Iris pigment epithelial cell (primary cell): ENCODE measurements around the gene GABRB1.

Source experiments
- DNase-seq: peaks from one replicate; pipeline ENCODE4 v3.0.0-alpha.2; 2011; ENCODE audit warnings: low read depth

The GABRB1 gene

DNA sequence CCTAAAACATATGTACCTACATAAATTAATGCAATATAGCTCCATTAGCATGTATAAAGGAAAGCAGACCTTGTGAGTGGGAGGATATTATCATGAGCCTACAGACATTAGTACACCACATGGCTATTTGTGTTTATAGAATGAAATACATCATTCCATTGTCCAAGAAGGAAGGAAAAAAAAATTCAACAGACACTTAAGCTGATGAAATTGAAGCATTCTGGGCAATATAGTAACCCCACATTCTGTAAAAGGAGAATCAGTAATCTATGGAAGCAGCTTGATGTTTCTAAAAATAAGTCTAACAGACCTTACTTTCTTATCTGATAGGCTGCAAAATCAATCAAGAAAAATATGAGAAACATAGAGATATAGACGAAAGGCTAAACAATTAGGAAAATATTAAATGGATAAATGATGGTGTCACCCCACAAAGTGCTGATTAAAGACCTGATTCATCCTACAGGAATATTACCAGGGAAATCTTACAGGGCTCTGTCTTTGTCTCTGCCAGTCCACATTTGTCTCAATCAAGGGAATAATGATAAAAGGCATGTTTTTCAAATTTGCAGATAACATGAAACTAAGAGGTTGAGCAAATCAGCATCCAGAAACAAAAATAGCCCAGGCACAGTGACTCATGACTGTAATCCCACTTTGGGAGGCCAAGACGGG lies 355.3 kb downstream of the GABRB1 start:
- DNase-seq, result peak; percentile 10

DNA sequence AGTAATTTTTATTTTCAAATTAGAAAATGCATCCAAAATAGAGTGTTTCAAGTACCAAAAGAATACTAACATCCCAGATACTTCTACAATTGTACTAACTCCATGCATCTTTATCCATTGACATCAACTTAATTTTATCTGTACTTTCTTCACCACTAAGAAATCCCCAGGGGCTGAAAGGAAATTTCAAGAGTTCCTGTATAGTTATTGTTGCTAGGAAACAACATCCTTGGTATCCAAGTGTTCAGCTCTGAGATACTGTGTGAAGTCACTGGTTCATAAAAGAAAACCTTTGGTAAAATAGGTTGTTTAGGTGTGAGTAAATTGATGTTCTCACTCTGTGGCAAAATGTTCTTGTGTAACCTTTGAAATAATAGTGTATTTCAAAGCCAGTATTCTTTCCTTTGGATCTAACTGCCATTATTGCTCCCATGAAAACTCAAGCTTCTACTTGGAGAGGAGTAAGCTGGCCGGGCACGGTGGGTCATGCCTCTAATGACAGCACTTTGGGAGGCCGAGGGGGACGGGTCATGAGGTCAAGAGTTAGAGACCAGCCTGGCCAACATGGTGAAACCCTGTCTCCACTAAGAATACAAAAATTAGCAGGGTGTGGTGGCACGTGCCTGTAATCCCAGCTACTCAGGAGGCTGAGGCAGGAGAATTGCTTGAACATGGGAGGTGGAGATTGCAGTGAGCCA lies 359.2 kb downstream of the GABRB1 start:
- no peak for DNase-seq

DNA sequence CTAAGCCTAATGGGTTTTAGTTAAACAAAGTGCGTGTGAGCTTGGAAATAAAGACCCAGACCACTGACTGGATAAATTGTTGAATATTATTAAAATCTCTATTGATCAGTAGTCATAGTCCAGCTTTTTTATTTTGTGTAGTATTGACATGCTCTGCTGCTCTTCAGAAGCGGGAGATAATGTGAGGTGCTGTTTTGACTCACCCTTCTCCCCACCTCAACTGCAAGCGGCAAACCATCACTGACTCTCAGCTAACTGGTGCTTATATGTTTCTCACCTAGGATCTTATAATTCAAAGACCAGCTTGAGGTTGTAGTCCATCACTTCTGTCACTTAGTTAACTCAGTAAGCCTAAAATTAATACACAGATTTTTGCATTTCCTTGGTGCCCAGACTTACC lies 359.9 kb downstream of the GABRB1 start:
- no peak for DNase-seq

DNA sequence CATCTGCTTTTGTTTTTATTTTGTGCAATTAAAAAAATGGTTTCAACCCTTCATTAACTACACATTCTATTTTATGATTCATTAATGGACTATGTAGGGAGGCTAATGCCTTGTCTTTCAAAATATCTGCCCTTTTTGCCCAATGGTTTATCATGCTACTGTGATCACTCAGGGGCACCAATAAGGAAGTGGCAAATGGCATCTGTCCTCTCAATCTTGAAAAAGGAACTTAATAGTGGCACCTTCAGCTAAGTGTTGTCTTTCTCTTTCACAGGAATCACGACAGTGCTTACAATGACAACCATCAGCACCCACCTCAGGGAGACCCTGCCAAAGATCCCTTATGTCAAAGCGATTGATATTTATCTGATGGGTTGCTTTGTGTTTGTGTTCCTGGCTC lies 375.0 kb downstream of the GABRB1 start:
- DNase-seq, result no peak

DNA sequence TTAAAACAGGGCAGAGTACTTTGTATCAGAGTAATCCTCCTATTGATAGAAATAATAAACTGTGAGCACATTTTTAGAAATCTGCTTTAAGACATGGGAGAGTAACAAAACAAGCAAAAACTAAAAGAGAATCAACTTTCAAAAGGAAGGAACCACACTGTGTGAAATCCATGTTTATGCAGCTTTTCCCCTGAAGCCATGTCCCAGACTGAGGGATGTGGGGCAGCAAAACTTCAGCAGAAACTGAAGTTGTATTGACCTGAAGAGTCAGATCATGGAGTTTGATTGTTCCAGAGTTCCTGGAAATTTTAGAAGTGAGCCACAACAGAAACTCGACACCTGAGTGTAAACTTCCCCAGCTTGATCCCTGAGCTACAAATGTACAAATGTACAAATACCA lies 378.9 kb downstream of the GABRB1 start:
- DNase-seq, result no peak

DNA sequence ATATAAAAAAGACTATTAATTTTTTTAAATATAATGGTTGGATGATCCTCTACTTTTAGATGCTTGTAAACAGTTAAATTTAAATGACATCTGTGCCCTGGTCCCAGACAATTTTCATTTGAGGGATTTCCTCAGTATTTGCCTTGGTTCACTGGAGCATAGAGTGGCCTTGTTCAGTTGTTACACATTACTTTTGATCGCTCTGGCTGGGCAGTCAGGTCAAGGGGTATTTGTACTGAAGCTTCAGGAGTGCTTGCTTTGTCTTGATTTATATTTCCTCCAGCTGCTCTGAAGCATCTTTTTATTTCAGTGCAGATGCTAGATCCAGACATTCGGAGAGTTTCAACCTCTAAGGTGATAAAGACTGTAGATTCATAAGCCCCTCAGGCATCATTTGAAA lies 382.2 kb downstream of the GABRB1 start:
- no peak for DNase-seq

DNA sequence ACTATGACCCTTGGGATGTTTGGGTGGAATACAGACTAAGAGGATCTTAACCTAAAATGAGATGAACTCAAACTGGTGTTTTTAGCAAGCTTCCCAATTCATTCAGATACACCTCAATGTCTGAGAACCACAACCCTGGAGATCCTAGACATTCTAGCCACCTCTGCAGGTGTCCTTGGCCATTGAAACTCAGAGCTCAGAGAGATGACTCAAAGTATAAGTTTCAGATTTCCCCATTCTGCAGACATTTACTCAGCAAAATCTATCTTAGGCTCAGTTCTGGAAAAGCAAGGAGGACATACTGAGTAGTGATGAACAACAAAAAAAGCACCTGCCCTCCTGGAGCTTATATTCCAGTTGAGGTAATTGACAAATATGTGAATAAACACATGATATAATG lies 384.4 kb downstream of the GABRB1 start:
- no peak for DNase-seq

DNA sequence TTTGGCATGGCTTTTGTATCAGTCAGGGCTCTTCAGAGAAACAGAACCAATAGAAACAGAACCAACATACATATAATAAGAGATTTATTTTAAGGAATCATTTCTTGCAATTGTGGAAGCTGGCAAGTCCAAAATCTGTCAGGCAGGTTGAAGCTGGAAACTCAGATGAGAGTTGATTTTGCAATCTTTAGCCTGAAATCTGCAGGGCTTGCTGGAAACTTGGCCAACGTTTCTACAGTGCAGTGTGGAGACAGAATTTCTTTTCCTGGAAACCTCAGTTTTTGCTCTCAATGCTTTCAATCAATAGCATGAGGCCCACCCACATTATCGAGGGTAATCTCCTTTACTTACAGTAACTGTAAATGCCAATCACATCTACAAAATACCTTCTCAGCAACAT lies 386.8 kb downstream of the GABRB1 start:
- no peak for DNase-seq

DNA sequence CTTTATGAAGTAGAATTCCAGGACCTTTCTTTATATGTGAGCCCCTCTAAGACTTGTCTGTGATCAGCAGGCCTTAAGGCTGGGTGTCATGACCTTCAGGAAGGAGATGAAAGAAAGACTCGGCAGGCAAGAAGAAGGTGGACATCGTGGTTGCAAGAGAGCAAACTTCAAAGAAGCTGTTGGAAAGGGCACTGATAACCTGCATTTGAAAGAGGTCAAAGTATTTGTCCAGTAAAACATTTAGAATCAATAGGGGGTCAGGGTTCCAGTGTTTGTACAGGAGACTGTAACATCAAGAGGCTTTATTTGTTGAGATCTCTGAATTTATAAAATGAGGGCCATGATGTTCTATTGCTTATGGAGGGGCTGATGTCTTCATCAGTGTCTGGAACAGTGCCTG lies 387.9 kb downstream of the GABRB1 start:
- no peak for DNase-seq

DNA sequence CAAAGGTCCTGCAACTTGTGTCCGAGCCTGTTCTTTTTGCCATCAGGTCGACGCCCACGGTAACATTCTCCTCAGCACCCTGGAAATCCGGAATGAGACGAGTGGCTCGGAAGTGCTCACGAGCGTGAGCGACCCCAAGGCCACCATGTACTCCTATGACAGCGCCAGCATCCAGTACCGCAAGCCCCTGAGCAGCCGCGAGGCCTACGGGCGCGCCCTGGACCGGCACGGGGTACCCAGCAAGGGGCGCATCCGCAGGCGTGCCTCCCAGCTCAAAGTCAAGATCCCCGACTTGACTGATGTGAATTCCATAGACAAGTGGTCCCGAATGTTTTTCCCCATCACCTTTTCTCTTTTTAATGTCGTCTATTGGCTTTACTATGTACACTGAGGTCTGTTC lies 394.3 kb downstream of the GABRB1 start:
- DNase-seq, result no peak

DNA sequence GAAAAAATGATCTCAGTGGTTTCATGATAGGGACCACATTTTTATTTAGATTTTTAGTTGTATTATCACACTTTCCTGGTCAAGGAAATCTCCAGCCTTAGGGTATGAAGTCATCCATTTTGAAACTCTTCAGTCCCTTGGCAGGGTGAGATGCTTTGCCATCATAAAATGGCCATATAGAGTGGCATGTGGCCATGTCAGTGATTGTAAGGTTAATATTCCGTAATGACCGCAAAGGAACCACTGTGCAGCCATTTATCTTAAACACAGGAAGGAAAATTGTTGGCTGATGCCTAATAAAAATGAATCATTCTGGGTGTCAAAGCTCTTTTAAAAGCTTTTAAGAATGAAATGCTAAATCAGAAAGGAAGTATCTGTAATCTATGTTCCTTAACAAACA lies 396.6 kb downstream of the GABRB1 start:
- no peak for DNase-seq

DNA sequence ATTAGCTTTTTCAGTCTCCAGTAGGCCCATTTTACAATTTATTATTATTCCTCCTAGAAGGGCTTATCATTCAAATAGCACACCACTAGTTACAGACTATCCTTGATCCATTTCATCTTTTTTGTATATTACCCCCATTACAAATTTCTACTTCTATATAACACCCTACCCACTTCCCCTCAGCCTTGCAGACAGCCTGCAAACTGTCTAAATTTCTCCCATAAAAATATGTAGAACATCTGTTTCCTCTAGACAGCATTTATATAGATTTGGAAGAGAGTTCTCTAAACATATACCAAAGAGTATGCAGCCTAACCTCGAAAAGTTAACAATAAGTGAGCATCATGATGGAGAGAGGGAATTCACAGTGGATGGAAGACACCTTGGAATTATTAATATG lies 401.4 kb downstream of the GABRB1 start:
- DNase-seq, result no peak

DNA sequence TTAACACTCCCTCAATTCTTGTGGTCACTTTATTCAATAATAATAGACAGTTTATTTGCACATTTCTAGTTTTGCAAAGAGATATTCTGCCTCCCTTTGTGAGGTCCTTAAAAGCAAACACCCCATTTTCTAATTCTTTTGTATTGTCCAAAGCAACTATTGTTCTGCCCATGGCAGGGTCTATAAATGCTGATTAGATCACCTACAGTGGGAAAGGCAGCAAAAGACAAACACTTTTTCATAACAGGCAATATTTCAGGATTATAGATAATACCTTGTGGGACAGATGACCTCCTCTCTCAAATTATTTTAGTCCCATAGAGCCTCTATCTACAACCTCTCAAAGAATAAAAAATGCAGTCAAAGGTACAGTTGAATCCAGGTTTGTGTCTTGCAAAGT lies 403.6 kb downstream of the GABRB1 start:
- DNase-seq, result no peak

DNA sequence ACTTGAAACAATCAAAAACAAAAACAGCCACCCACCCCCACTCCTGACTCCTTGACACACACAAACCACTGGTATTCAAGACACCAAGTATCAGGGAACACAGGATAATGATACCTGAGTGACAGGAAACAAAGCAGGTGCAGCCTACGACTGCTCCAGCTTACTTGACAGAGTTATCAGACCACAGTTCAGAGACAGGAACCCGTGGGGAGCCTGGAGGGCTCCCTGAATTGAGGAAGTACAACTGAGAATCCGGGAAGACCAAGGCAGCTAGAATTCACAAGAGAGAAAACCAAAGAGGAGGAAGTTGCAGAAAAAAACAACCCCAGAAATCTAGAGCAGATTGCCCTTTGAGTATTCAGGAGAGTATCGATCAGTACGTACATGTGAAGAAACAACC lies 411.6 kb downstream of the GABRB1 start:
- no peak for DNase-seq

DNA sequence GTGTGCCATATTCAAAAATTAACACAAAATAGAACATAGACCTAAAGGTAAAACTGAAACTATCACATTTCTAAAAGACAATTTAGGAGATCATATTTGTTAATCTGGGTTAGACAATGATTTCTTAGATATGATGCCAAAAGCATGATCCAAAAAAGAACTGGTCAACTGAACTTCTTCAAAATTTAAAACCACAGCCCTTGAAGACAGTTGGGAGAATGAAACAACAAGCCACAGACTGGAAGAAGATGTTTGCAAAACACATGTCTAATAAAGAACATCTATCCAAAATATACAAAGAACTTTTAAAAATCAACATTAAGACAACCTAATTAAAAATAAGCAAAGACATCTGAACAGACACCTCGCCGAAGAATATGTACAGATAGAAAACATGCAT lies 412.7 kb downstream of the GABRB1 start:
- no peak for DNase-seq

DNA sequence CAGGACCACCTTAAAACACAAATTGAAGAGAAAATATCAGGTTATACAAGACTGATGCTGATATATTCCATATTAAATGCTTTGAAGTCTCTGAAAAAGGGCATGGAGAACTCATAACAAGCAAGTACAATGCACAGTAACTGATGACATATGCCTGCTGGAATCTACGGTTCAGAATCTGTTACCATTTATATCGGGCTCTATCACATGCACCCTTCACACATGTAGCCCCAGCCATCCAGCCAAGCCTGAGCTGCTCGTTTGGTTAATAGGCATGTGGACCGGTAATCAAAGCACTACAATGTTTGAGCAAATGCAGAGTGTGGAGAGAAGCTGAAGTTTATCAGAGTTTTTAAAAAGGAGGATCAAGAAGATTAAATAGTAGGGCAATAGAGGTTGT lies 420.3 kb downstream of the GABRB1 start:
- DNase-seq, result no peak

DNA sequence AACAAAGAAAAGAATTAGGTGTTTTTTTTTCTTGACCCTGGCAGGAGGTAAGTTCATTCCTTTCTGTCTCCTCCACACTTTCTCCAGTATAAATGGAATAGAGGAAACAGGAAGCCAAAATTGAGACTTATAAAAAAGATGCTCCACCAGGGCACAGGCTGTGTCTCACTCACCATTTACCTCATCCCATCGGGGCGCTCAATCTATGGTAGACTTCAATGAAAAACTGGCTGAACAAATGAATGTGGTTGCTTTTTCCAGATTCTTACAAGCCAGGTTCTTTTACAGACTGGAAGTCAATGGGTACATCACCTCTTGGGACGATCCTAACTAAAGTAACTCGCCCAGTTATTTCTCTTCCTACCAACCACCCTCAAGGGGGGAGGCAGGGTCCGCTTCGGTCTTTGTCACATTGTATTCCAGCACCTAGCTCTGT lies 431.4 kb downstream of the GABRB1 start:
- DNase-seq, result peak; percentile 21

DNA sequence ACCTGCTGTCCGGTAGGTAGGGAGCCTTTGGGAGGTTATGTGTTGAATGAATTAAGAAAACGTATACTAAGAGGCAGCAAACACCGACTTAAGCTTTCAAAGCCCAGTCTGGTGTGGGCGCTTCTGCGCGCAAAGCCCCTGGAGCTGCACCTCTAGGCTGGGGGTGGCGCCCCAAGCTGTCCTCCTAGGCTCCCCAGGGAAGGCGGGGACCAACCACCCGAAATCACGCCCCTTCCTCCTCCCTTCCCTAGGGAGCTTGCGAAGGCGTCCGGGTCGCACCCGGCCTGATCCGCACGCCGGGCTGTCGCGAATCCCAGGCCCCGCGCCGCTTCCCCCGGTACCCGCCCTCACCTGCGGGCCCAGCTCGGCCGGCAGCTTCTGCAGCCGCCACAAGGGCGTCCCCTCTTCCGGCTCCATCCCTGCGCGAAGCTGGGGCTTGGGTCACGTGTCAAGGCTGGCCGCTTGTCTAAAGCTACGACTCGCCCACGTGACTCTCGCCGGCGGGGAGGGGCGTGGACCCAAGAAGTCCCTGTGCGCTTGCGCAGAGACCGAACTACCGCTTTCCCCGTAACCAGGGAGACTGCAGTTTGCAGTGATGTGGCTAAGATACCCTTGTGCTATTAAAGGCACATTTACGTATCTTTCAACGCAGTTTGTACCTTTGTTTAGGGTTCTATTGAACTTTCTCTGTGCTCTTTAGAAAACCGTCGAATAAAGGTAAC lies 432.0 kb downstream of the GABRB1 start, which contains the start of gene COMMD8:
Gene COMMD8 (minus strand): TSS at position 468 of the 722 bp plus-strand sequence. CDS start 51 bp downstream, at position 417.
- peak; percentile 96 for DNase-seq

DNA sequence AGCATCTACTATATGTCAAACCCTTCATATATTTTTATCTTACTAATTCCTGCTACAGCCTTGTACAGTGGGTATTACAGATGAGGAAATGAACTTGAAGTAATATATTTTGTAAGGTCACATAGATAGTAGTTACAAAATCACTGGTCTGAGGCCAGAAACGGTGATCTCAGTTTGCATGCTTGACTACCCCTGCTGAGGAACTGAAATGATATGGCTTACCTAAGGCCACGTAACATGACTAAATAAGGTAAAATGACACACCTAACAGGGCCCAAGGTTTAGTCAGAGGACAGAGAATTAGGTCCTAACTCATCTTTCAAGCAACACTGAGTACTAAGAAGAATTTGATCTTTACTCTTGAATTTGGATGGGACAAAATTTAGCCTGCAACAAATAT lies 433.6 kb downstream of the GABRB1 start:
- no peak for DNase-seq

DNA sequence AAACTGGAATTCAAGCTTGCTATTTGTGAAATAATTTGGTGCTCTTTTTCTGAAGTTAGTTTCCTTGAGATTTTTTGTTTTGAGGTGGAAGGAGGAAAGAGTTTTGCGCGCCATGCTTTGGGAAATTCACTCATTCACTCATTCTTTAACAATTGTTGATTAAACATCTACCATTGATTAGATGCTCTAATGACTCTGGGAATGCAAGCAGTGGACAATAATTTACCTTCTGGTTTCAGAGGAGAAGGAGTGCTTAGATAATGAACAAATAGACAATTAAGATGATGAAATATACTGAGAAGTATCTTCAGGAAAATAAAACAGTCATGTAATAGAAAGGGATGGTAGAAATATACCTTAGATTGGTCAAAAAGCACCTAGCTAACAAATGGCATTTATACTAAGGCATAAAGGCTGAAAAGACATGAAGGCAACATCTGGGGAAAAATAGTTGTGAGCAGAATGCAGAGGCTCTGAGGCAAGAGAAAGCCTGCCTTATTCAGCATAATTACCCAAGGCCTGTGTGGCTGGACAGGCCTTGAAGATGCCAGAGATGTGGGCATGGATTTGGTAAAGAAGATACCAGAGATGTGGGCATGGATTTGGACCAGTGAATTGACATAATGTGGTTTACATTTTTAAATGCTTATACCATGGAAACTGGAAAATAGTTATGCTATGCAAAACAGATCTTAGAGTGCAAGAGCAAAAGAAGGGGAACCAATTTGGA lies 434.9 kb downstream of the GABRB1 start:
- no peak for DNase-seq

DNA sequence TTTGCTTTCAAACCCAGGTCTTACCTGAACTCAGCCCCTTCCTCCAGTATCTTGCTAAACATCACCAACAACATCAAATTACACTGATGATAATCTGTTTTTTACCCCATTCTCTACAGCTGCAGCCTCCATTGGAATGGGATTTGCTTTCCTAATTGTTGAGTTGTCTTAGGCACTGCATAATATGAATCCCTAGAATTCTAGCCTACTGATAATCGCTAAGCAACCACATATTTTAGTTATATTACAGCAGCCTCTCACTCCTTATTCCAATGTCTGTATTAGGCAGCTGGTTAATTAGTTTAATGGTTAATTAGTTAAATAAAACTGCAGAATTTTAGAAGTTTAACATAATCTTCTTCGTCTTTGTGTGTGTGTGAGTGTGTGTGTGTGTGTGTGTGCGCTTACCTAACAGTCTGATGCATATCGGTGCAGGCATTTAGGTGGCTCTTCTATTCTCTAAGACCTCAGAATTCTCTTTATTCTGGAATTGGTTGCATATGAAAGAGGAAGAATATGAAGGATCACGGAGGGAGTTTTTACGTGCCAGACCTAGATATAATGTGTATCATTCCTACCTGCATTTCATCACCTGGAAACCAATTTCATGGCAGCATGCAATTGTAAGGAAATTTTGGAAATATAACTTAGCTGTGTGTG lies 437.5 kb downstream of the GABRB1 start:
- peak; percentile 58 for DNase-seq

DNA sequence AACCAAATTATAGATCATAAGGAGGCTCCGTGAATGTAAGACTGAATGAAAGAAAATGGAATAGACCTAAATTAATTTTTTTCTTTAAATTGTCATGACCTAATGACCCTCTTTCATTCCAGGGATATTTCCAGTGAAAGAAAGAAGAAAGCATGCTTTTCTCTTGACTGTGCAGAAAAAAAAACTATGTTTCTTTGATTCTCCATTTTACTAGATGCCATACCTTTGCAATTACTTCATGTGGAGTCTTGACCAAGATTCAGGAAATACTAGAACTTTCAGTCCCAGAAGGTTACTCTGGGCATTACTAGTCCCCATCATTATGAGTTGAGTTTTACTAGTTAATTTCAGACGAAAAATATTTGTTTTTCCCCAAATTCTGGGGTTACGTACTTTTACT lies 438.6 kb downstream of the GABRB1 start:
- peak; percentile 73 for DNase-seq
